ENCODE results near the gene NEMP2.

GRCh38 chr2:190576573-190576972 is 42.1 kb upstream of the NEMP2 start:
- TF ChIP-seq CTCF (IDR thresholded peaks at IDR 0.05; ENCODE audit: low read depth, low read length, poor library complexity, severe bottlenecking) (no peak), EZH2phosphoT487 (IDR thresholded peaks at IDR 0.05; ENCODE audit: borderline replicate concordance, low read length) (no peak)

All from DOHH2 (cell line).